ENCODE measurements around the gene CHTF18.

The CHTF18 gene

GRCh38 chr16:804193-805048 lies 16.0 kb downstream of the CHTF18 start (continued):
- no peak for TF ChIP-seq ZNF23 (tag by site-specific recombination; IDR thresholded peaks at IDR 0.05; ENCODE audit: borderline replicate concordance)
- peak; percentile 40; the same call in 1 of the 2 replicates for TF ChIP-seq KLF10 (tag by site-specific recombination; IDR thresholded peaks at IDR 0.05)
- TF ChIP-seq KLF9 (tag by site-specific recombination; IDR thresholded peaks at IDR 0.05; ENCODE audit: low read depth): no peak
- no peak for TF ChIP-seq ZNF274 (IDR thresholded peaks at IDR 0.05; ENCODE audit: low read length)
- TF ChIP-seq ZNF274 (tag by site-specific recombination; IDR thresholded peaks at IDR 0.05; ENCODE audit: borderline replicate concordance): no peak
- 0 out of 2 replicates have a peak, but pooled peaks have one; percentile 16 for TF ChIP-seq ZNF692 (tag by site-specific recombination; IDR thresholded peaks at IDR 0.05)
- no peak for TF ChIP-seq ZBTB8A (tag by site-specific recombination; IDR thresholded peaks at IDR 0.05)
- TF ChIP-seq ZSCAN23 (tag by site-specific recombination; IDR thresholded peaks at IDR 0.05): no peak
- no peak for TF ChIP-seq OVOL3 (tag by site-specific recombination; IDR thresholded peaks at IDR 0.05)
- TF ChIP-seq ZFP3 (tag by site-specific recombination; IDR thresholded peaks at IDR 0.05; ENCODE audit: low read depth): no peak
- TF ChIP-seq ZNF600 (tag by site-specific recombination; IDR thresholded peaks at IDR 0.05): peak; percentile 38; the same call in 1 of the 2 replicates
- TF ChIP-seq ZNF248 (tag by site-specific recombination; IDR thresholded peaks at IDR 0.05): no peak

DNA sequence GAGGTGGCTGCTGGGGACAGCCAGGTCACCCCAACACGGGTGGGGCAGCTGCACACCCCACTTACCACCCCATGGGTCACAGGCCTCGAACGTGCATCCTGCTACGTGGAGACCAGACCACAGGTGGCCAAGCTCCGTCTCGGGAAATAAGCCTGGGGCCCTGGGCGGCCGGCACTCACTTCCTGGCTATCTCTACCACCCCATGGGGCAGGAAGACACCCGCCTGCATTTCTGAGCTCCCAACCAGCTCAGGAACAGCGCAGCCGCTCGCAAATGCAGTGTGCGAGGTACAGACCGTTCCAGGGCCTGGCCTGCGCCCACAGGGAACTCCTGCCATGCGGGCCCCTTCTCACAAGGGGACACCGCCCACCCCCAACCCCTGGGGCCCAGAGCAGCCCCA lies 17.1 kb downstream of the CHTF18 start:
- H3K36me3 ChIP-seq (ENCODE audit: control insufficient read depth in 2 of 2, insufficient read depth in 1 of 2, low read length in 2 of 2): no peaks in the 10 kb centered on the region
- H3K9me3 ChIP-seq (ENCODE audit: control insufficient read depth, insufficient read depth, low read depth, low read length): no peaks in the 10 kb centered on the region
- no peaks in the 10 kb centered on the region for H3K4me1 ChIP-seq (ENCODE audit: control insufficient read depth, insufficient read depth, low read length)
- TF ChIP-seq ZFHX2 (tag by site-specific recombination; conservative IDR thresholded peaks at IDR 0.05) (no peak), ZIC2 (tag by site-specific recombination; IDR thresholded peaks at IDR 0.05) (0 out of 2 replicates have a peak, but pooled peaks have one; percentile 7)
- no peak overlapping the region for H3K27ac ChIP-seq (ENCODE audit: extremely low read depth, low read depth, low read length)
- CTCF ChIA-PET: interaction anchor here (0.6 kb wide), 1 partner anchor 325 kb away, joined by 4 read pairs; no protein-coding TSS in a partner anchor
- no peak overlapping the region for H3K4me3 ChIP-seq (ENCODE audit: low read depth, low read length)
- POLR2A ChIA-PET: interaction anchor here (2.6 kb wide), 1 partner anchor 17 kb away, joined by 13 read pairs; the partner anchor contains the start of genes CHTF18 and RPUSD1

DNA sequence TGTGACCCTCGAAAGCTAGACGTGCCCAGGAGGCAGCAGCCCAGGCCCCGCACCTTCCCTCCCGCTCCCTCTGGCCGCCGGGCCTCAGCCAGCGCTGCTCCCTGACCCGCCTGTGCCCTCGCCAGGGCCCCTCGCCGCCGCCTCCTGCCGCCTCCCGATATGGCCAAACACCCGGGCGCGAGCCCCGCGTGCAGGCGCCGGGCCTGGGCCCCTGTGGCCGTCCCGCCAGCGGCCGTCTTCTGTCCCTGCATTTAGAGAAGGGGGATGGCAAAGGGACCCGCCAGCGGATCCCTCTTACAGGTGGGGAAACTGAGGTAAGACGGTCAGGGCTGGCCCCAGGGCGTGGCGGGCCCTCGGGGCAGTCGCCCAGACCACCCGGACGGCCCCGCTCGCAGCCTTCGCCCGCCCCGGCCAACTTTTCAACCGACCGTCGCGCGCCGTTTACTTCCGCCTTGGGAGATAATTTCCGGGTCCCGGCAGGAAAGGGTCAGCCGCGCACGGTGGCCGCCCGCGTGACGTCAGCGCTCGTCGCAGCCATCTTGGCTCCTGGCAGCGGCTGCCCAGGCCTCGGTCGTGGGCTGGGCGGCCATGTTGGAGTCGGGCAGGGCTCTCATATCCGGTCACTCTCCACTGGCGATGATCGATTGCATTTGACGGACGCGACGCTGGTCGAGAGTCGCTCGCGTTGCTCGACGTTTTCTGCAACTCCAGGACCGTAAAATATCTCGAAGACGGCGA lies 19.1 kb downstream of the CHTF18 start:
- H3K4me1 ChIP-seq (ENCODE audit: control insufficient read depth, insufficient read depth, low read length): no peaks in the 10 kb centered on the region
- H3K27ac ChIP-seq (ENCODE audit: extremely low read depth, low read depth, low read length): peak overlapping the region; percentile 70
- ChIA-PET CTCF (interaction anchor here (1.0 kb wide), 1 partner anchor 95 kb away, joined by 4 read pairs; no protein-coding TSS in a partner anchor), POLR2A (interaction anchor here (0.6 to 2.6 kb wide), 4 partner anchors 12 to 112 kb away, joined by 3 to 13 read pairs (median 5); partner anchors contain the start of genes CHTF18 and RPUSD1)
- no peaks in the 10 kb centered on the region for H3K36me3 ChIP-seq (ENCODE audit: control insufficient read depth in 2 of 2, insufficient read depth in 1 of 2, low read length in 2 of 2)
- no peaks in the 10 kb centered on the region for H3K9me3 ChIP-seq (ENCODE audit: control insufficient read depth, insufficient read depth, low read depth, low read length)
- peak overlapping the region; percentile 80 for H3K4me3 ChIP-seq (ENCODE audit: low read depth, low read length)
- TF ChIP-seq BCL11B (tag by site-specific recombination; IDR thresholded peaks at IDR 0.05; ENCODE audit: low read depth) (peak; percentile 93), ZNF549 (tag by site-specific recombination; IDR thresholded peaks at IDR 0.05) (no peak), SP3 (tag by site-specific recombination; IDR thresholded peaks at IDR 0.05) (peak; percentile 73), ZNF560 (tag by site-specific recombination; IDR thresholded peaks at IDR 0.05; ENCODE audit: borderline replicate concordance) (no peak), ZBTB17 (tag by site-specific recombination; IDR thresholded peaks at IDR 0.05) (peak; percentile 99), SP7 (tag by site-specific recombination; IDR thresholded peaks at IDR 0.05) (peak; percentile 67; the same call in 1 of the 2 replicates), ZNF354C (tag by site-specific recombination; IDR thresholded peaks at IDR 0.05; ENCODE audit: borderline replicate concordance, low read depth) (no peak), SETDB1 (IDR thresholded peaks at IDR 0.05; ENCODE audit: insufficient read length, low read length) (no peak), ZNF473 (tag by site-specific recombination; IDR thresholded peaks at IDR 0.05) (no peak), KLF10 (tag by site-specific recombination; IDR thresholded peaks at IDR 0.05) (peak; percentile 53; the same call in 1 of the 2 replicates), MZF1 (tag by site-specific recombination; IDR thresholded peaks at IDR 0.05; ENCODE audit: borderline replicate concordance) (no peak), ZNF169 (tag by site-specific recombination; IDR thresholded peaks at IDR 0.05) (no peak)
- TF ChIP-seq, protein P1, sequence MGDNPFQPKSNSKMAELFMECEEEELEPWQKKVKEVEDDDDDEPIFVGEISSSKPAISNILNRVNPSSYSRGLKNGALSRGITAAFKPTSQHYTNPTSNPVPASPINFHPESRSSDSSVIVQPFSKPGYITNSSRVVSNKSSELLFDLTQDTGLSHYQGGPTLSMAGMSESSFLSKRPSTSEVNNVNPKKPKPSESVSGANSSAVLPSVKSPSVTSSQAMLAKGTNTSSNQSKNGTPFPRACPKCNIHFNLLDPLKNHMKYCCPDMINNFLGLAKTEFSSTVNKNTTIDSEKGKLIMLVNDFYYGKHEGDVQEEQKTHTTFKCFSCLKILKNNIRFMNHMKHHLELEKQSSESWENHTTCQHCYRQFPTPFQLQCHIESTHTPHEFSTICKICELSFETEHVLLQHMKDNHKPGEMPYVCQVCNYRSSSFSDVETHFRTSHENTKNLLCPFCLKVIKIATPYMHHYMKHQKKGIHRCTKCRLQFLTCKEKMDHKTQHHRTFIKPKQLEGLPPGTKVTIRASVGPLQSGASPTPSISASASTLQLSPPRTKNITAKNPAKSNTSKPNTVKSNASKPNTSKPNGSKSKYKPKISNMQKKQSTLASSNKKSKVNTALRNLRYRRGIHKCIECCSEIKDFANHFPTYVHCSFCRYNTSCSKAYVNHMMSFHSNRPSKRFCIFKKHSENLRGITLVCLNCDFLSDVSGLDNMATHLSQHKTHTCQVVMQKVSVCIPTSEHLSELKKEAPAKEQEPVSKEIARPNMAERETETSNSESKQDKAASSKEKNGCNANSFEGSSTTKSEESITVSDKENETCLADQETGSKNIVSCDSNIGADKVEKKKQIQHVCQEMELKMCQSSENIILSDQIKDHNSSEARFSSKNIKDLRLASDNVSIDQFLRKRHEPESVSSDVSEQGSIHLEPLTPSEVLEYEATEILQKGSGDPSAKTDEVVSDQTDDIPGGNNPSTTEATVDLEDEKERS (tag by site-specific recombination; IDR thresholded peaks at IDR 0.05): no peak
